ENCODE data around the gene SPP1.
"Not testable (repeated sequence)": the region's sequence is repeated elsewhere in the genome, so short reads cannot be mapped to it uniquely, and the experiment has no call there.

Gene SPP1

DNA sequence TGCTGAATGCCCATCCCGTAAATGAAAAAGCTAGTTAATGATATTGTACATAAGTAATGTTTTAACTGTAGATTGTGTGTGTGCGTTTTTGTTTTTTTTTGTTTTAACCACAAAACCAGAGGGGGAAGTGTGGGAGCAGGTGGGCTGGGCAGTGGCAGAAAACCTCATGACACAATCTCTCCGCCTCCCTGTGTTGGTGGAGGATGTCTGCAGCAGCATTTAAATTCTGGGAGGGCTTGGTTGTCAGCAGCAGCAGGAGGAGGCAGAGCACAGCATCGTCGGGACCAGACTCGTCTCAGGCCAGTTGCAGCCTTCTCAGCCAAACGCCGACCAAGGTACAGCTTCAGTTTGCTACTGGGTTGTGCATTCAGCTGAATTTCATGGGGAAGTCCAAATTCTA lies at the start of gene SPP1:
Gene SPP1 (plus strand): TSS at position 249 of the 400 bp plus-strand sequence. CDS start 1,182 bp downstream, outside the sequence.
- Mint-ChIP-seq H3K4me1 (peaks cover 8% of the 10 kb centered on the region), H3K27ac (no peak within 1 kb of the TSS), H3K9me3 (no peaks in the 10 kb centered on the region), H3K27me3 (peaks cover 43% of the 10 kb centered on the region), H3K4me3 (peak within 1 kb of the TSS in 1 of 2 donors; percentile 58)
- ATAC-seq (peak; percentile 74), DNase-seq (peak in 1 of 2 donors; percentile 19)

DNA sequence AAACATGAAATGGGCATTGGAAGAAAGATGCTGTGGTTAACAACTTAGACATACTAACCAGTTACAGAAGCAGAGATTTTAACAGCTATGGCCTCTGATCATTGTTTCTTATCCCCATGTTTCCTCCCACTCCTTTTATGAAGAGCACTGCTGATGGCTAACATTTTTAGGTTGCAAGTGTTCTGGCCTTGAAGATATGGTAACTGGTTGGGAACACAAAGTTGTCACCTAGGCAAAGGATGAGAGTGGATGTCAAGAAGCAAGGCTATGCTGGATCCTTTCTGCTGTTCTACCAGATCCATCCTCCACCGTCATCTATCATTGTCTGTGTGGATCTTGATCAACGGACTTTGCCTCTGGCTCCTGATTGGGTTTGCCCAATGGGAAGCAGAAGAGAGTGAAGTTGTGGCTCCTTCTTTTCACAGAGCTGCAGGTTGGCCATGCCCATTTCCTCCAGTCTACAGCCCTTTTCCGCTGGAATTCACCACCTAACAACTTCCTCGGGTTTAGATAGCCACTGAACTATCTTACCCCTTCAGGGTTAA lies 48.9 kb upstream of the SPP1 start:
- Mint-ChIP-seq H3K4me1 (no peaks in the 10 kb centered on the region), H3K9me3 (no peaks in the 10 kb centered on the region), H3K27me3 (no peaks in the 10 kb centered on the region), H3K27ac (no peak overlapping the region), H3K4me3 (no peak overlapping the region)
- DNase-seq (no peak), ATAC-seq (no peak)

DNA sequence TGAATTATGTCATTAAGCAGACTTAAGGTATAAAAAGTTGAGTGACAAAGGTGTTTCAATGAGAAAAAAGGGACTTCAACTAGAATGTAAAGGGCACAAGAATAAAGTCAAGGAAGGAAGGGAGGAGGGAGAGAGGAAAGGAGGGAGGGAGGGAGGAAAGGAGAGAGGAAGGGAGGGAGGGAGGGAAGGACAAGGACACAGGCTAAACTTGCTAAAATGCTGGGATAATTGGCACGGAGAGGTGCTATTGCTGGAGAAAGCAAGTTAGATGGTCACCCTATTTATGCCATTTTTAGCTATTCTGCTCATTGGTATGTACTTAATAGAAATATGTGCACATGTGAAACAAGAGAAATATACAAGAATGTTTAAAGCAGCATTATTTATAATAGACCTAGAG lies 44.9 kb upstream of the SPP1 start:
- no peak overlapping the region for H3K27ac Mint-ChIP-seq
- H3K9me3 Mint-ChIP-seq = no peaks in the 10 kb centered on the region
- H3K4me3 Mint-ChIP-seq = no peak overlapping the region
- DNase-seq = no peak
- no peaks in the 10 kb centered on the region for H3K4me1 Mint-ChIP-seq
- no peaks in the 10 kb centered on the region for H3K27me3 Mint-ChIP-seq
- no peak for ATAC-seq

DNA sequence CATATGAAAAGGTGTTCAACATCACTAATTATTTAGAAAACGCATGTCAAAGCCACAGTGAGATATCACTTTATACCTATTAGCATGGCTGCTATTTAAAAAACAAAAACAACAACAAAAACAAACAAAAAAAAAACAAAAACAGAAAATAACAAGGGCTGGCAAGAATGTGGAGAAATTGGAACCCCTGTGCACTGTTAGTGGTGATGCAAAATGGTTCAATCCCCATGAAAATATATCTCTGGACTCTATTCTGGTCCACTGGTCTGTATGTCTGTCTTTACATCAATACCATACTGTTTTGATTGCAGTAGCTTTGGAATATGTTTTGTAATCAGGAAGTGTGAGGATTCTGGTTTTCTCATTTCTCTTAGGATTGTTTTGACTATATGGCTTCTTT lies 43.6 kb upstream of the SPP1 start:
- Mint-ChIP-seq H3K4me3 (no peak overlapping the region), H3K4me1 (no peaks in the 10 kb centered on the region), H3K9me3 (no peaks in the 10 kb centered on the region), H3K27me3 (no peaks in the 10 kb centered on the region), H3K27ac (no peak overlapping the region)
- ATAC-seq (no peak), DNase-seq (no peak)

DNA sequence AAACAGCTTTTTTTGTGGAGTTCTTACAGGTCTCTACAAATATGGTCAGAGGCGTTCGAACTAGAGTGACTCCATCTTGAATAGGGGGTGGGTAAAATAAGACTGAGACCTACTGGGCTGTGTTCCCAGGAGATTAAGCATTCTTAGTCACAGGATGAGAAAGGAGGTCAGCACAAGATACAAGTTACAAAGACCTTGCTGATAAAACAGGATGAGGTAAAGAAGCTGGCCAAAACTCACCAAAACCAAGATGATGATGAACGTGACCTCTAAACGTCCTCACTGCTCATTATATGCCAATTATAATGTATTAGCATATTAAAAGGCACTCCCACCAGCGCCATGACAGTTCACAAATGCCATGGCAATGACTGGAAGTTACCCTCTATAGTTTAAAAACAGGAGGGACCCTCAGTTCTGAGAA lies 42.8 kb upstream of the SPP1 start:
- Mint-ChIP-seq H3K4me1 (no peaks in the 10 kb centered on the region), H3K4me3 (no peak overlapping the region), H3K27me3 (peaks cover 1% of the 10 kb centered on the region), H3K27ac (no peak overlapping the region), H3K9me3 (no peaks in the 10 kb centered on the region)
- DNase-seq (no peak), ATAC-seq (no peak)

DNA sequence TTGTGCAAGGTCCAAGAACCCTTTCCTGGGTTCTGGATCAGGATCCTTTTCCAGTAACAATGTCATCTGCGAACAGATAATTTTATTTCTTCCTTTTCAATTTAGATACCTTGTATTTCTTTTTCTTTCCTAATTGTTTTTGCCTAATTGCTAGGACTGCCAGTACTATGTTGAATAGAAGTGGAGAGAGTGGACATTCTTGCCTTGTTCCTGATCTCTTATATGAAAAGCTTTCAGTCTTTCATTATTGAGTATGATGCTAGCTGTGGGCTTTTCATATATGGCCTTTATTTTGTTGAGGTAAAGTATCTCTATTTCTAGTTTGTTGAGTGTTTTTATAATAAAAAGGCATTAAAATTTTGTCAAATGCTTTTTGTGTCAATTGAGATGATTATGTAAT lies 42.2 kb upstream of the SPP1 start:
- Mint-ChIP-seq H3K4me1 (no peaks in the 10 kb centered on the region), H3K27me3 (peaks cover 7% of the 10 kb centered on the region), H3K9me3 (no peaks in the 10 kb centered on the region), H3K27ac (no peak overlapping the region), H3K4me3 (no peak overlapping the region)
- no peak for DNase-seq
- no peak for ATAC-seq

DNA sequence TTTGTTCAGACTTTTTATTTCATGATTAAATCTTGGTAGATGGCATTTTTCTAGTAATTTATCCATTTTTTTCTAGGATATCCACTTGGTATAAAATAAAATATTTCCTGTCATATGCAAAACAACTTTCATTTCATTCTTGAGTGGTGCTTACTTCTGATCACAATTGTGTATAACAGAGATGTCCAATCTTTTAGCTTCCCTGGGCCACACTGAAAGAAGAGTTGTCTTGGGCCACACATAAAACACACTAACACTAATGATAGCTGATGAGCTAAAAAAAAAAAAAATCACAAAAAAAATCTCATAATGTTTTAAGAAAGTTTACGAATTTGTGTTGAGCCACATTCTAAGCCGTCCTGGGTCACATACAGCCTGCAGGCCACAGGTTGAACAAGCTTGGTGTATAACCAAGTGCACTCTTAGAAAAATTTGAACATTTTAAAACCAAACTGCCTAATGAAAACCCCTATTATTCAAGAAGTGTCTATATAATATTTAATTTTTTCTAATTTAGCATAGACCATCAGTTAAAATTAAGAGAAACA lies 41.3 kb upstream of the SPP1 start:
- no peak overlapping the region for H3K4me3 Mint-ChIP-seq
- H3K27me3 Mint-ChIP-seq = peaks cover 7% of the 10 kb centered on the region
- H3K27ac Mint-ChIP-seq = no peak overlapping the region
- H3K4me1 Mint-ChIP-seq = no peaks in the 10 kb centered on the region
- ATAC-seq (no peak), DNase-seq (no peak)
- no peaks in the 10 kb centered on the region for H3K9me3 Mint-ChIP-seq

DNA sequence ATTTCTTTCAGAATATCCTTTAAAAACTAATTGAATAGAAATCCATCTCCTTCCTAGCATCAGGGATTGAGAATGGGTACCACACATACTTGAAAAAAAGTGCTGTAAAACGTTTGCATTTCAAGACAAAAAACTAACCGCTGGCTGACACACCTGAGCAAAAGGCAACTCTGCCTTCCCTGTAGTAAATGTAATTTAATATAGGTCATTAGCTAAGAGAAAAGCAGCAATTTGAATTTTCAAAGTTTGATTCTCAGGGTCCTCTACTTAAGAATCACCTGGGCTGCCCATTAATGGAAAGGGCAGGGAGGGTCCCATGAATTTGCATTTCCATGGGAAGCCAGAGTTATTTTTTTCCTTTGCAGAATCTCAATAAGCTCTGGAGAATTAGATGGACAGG lies 40.5 kb upstream of the SPP1 start:
- ATAC-seq (no peak), DNase-seq (no peak)
- no peak overlapping the region for H3K27ac Mint-ChIP-seq
- peaks cover 7% of the 10 kb centered on the region for H3K27me3 Mint-ChIP-seq
- no peaks in the 10 kb centered on the region for H3K9me3 Mint-ChIP-seq
- H3K4me1 Mint-ChIP-seq = no peaks in the 10 kb centered on the region
- no peak overlapping the region for H3K4me3 Mint-ChIP-seq

DNA sequence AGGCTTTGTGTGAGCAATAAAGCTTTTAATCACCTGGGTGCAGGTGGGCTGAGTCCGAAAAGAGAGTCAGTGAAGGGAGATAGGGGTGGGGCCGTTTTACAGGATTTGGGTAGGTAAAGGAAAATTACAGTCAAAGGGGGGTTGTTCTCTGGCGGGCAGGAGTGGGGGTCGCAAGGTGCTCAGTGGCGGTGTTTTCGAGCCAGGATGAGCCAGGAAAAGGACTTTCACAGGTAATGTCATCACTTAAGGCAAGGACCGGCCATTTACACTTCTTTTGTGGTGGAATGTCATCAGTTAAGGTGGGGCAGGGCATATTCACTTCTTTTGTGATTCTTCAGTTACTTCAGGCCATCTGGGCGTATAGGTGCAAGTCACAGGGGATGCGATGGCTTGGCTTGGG lies 39.6 kb upstream of the SPP1 start:
- not testable (repeated sequence) for H3K9me3 Mint-ChIP-seq, H3K4me3 Mint-ChIP-seq, H3K27me3 Mint-ChIP-seq, H3K27ac Mint-ChIP-seq, H3K4me1 Mint-ChIP-seq, ATAC-seq, DNase-seq

DNA sequence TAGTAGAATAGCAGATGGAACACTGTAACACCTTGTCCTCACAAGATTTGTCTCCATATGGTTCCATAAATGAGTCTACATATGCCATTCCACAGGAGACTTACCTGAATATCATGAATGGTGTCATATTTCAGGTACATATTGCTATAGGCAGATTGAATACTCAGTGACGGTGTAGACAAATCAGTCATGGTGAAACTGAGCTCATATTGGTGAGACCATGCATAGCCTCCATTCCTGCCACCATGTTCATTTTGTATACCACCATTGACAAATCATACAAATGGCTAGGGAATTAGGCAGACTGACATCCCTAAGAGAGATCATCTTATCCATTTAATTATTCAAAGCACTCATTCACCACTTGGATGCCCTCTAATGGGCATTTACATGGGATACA lies 38.0 kb upstream of the SPP1 start:
- H3K9me3 Mint-ChIP-seq = no peaks in the 10 kb centered on the region
- ATAC-seq (no peak), DNase-seq (no peak)
- no peaks in the 10 kb centered on the region for H3K4me1 Mint-ChIP-seq
- no peak overlapping the region for H3K4me3 Mint-ChIP-seq
- peaks cover 7% of the 10 kb centered on the region for H3K27me3 Mint-ChIP-seq
- H3K27ac Mint-ChIP-seq = no peak overlapping the region

DNA sequence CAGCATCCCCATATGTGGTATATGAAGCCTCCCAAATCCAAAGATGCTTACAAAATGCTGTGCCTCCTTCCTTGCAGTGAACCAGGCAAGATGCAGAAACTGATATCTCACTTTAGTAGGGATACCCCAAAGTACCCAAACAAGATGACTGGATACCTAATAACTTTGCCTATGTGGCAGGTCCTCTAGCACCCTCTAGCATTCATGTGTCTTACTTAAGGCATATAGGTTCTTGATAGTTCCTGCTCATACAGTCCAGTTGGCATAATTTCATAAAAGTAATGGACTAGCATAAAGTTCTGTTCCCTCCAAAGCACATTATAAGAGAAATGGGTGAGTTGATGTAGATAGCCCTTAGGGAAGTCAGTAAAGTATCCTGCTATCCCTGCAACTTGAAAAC lies 36.8 kb upstream of the SPP1 start:
- no peak overlapping the region for H3K4me3 Mint-ChIP-seq
- H3K27ac Mint-ChIP-seq = no peak overlapping the region
- peaks cover 7% of the 10 kb centered on the region for H3K27me3 Mint-ChIP-seq
- ATAC-seq (no peak), DNase-seq (no peak)
- no peaks in the 10 kb centered on the region for H3K9me3 Mint-ChIP-seq
- no peaks in the 10 kb centered on the region for H3K4me1 Mint-ChIP-seq

DNA sequence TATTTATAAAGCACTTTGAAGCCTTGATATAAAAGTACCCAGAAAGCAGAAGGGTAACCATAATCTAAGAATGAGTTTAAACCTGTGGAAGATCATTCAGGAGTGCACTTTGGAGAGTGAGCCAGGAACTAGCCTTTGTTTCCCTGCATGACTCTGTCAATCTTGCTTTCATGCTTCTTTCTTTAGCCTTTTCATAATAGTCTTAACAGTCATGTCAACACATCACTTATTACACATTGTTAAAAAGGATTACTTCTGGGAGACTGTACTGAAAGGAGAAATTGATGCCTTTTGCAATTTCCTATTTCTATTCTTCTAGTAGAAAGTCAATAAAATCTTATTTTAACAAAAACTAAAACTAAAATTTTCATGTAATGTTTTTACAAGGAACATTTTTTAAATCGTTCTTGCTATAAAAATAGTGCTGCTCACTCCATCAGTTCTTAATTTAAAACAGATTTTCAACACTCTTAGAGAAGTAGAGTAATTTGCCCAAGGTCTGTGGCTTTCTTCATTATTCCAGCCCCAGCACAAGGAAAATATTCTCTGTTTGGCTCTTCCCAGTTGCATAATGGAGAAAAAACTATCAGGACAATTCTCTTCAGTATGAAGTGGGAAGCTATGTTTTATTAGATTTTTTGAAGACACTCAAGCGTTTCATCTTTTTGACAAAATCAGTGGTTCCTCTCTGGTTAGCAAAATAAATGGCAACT lies 35.4 kb upstream of the SPP1 start:
- DNase-seq = no peak
- H3K4me1 Mint-ChIP-seq = no peaks in the 10 kb centered on the region
- H3K27me3 Mint-ChIP-seq = peaks cover 7% of the 10 kb centered on the region

DNA sequence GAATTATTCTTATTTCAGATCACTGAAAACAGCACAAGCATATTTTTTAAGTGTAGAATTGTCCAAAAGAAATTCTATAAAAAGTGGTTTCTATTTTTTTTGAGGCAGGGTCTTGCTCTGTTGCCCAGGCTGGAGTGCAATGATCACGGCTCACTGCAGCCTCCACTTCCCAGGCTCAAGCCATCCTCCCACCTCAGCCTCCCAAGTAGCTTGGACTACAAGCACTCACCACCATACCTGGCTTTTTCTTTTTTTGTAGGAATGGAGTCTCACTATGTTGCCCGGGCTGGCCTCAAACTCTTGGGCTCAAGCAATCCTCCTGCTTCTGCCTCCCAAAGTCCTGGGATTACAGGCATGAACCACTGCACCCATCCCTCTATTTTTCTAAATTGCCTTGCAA lies 34.7 kb upstream of the SPP1 start:
- not testable (repeated sequence) for H3K9me3 Mint-ChIP-seq, H3K27me3 Mint-ChIP-seq, DNase-seq, H3K4me1 Mint-ChIP-seq, ATAC-seq, H3K27ac Mint-ChIP-seq, H3K4me3 Mint-ChIP-seq

More for the DNA sequence above, 35.4 kb upstream of the SPP1 start:
- Mint-ChIP-seq H3K27ac (no peak overlapping the region), H3K4me3 (no peak overlapping the region), H3K9me3 (no peaks in the 10 kb centered on the region)
- no peak for ATAC-seq

DNA sequence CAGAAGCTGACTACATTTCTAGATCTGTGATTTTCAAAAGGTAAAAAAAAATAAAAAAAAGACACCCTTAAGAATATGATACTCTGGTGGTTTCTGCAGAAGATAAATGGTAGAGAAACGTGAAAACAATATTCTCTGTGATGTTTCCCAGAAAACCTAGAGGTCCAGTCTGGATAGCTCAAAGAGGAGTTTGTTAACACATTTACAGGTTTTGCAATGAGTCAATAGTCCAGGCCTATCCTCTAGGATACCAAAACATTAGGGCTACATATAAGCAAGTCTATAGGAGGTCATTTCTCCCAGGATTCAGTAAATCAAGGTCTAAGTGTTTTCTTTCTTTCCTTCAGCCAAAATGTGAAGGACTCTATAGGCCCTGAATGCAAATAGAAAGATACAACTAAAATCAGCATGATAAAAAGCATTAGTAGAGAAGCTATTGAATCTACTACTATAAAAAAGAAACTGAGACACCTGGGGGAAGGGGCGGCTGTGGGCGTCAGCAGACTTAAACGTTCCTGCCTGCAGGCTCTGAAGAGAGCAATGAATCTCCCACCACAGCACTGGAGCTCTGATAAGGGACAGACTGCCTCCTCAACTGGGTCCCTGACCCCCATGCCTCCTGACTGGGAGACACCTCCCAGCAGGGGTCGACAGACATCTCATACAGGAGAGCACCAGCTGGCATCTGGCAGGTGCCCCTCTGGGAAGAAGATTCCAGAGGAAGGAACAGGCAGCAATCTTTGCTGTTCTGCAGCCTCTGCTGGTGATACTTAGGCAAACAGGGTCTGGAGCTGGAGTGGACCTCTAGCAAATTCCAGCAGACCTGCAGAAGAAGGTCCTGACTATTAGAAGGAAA lies 33.7 kb upstream of the SPP1 start:
- Mint-ChIP-seq H3K4me1 (no peaks in the 10 kb centered on the region), H3K27me3 (peaks cover 7% of the 10 kb centered on the region), H3K4me3 (no peak overlapping the region), H3K9me3 (no peaks in the 10 kb centered on the region), H3K27ac (no peak overlapping the region)
- no peak for ATAC-seq
- no peak for DNase-seq

DNA sequence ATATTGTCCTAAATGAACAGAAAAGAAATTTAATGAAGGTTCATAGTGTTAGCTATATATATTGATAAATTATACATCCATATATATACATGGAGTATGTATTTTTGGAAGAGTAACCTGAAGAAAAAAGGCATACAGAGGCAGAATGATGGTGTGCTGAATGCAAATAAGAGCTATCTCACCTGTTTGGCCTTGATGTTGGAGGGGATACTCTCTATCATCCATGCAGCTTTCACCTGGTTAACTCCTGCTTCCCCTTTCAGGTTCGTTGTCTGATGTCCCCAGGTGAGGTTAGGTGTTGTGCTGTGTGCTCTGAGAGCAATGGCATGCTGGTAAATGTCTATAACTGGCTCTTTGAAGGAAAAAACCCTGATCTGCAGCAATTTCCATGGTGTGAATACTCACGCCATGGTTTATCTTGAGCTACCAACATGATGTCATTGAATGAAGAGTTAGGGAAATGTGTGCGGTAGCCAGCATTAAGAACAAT lies 31.8 kb upstream of the SPP1 start:
- Mint-ChIP-seq H3K4me1 (no peaks in the 10 kb centered on the region), H3K4me3 (no peak overlapping the region), H3K9me3 (no peaks in the 10 kb centered on the region), H3K27me3 (no peaks in the 10 kb centered on the region), H3K27ac (no peak overlapping the region)
- DNase-seq = no peak
- ATAC-seq = no peak

DNA sequence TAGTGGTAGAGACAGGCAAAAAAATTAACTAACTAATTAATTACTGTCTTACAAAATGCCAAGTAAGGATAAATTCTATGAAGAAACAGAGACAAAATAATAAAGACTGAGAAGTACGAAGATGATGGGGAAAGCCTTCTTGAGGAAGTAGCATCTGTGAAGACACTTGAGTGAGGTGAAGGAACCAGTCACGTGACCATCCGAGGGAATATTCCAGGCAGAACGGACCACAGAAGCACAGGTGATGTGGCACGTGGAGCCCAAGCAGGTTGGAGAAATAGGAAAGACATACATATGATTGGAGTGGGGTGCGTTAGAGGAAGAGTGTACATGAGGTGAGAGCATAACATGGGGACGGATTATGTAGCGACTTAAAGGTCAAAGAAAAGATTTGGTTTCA lies 30.5 kb upstream of the SPP1 start:
- Mint-ChIP-seq H3K27me3 (no peaks in the 10 kb centered on the region), H3K9me3 (no peaks in the 10 kb centered on the region), H3K27ac (no peak overlapping the region), H3K4me3 (no peak overlapping the region), H3K4me1 (no peaks in the 10 kb centered on the region)
- ATAC-seq (no peak), DNase-seq (no peak)
